H7 (cell line): ENCODE measurements around the gene GH2. TPM values are rescaled to one million over a fixed set of nuclear protein-coding genes. Genes with fewer than 3 reads are reported as not detected.
A peak's percentile ranks its signal among the peaks of the same experiment; 100 is the strongest.

Source experiments
- DNase-seq: peaks from one replicate; pipeline ENCODE4 v3.0.0; 2012
- H3K27me3 ChIP-seq: 2 replicates; pipeline ENCODE4 v1.6.0; 2011; ENCODE audit warnings: mild to moderate bottlenecking, low read length; ENCODE audit not compliant: control insufficient read depth, insufficient read depth
- H3K36me3 ChIP-seq: replicated peaks from 2 replicates; pipeline ENCODE4 v1.5.1; 2011; ENCODE audit warnings: low read length; ENCODE audit not compliant: control insufficient read depth, insufficient read depth
- H3K4me3 ChIP-seq: 2 replicates; pipeline ENCODE4 v1.5.1; 2011; ENCODE audit warnings: low read depth, mild to moderate bottlenecking, control low read depth, low read length, moderate library complexity; ENCODE audit not compliant: insufficient read depth
- total RNA-seq: library from RNA; depleted of rRNA; stranded (reverse); fragments of >200 nt; shearing (Covaris generic); gene quantifications from 2 replicates; pipeline ENCODE4 v1.2.3, GENCODE V29; 2014; rRNA removed

GH2 gene
- total RNA-seq, 1 experiment from 2014 or later = not detected

- DNase-seq = no peak
- no peak overlapping the region for H3K4me3 ChIP-seq
- H3K27me3 ChIP-seq = no peaks in the 10 kb centered on the region
- peaks cover 58% of the 10 kb centered on the region for H3K36me3 ChIP-seq
These were observed 47.9 kb downstream of the GH2 start for GRCh38 chr17:63833741-63834373.

- Histone ChIP-seq H3K4me3 (no peak overlapping the region), H3K27me3 (no peaks in the 10 kb centered on the region), H3K36me3 (peaks cover 59% of the 10 kb centered on the region)
- peak; percentile 8 for DNase-seq
These were observed 48.6 kb downstream of the GH2 start for GRCh38 chr17:63833026-63833740.

GRCh38 chr17:63832455-63832854, 49.3 kb downstream of the GH2 start:
- no peaks in the 10 kb centered on the region for H3K27me3 ChIP-seq
- peaks cover 59% of the 10 kb centered on the region for H3K36me3 ChIP-seq
- H3K4me3 ChIP-seq = no peak overlapping the region
- peak; percentile 28 for DNase-seq

DNA sequence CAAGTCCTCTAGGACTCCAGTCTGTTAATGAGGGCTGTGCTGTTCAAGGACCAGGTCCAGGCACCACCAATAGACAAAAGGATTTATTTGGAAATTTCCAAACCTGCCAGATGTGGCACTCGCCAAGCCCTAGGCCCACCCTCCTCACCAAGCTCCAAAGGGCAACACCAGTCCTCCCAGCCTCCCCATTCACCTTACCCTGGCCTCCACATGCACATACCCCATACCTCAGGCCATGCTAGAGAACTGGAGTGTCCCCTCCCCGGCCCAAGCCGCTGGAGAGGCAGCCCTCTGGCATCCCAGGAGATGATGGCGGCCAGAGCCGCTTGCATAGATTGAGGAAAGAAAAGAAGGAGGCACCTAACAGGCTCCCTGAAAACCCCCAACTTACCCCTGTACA, 49.7 kb downstream of the GH2 start:
- Histone ChIP-seq H3K4me3 (no peak overlapping the region), H3K27me3 (no peaks in the 10 kb centered on the region), H3K36me3 (peaks cover 59% of the 10 kb centered on the region)
- no peak for DNase-seq

GRCh38 chr17:63831505-63831904, 50.2 kb downstream of the GH2 start:
- no peak overlapping the region for H3K4me3 ChIP-seq
- H3K36me3 ChIP-seq = peaks cover 57% of the 10 kb centered on the region
- H3K27me3 ChIP-seq = no peaks in the 10 kb centered on the region
- no peak for DNase-seq

DNA sequence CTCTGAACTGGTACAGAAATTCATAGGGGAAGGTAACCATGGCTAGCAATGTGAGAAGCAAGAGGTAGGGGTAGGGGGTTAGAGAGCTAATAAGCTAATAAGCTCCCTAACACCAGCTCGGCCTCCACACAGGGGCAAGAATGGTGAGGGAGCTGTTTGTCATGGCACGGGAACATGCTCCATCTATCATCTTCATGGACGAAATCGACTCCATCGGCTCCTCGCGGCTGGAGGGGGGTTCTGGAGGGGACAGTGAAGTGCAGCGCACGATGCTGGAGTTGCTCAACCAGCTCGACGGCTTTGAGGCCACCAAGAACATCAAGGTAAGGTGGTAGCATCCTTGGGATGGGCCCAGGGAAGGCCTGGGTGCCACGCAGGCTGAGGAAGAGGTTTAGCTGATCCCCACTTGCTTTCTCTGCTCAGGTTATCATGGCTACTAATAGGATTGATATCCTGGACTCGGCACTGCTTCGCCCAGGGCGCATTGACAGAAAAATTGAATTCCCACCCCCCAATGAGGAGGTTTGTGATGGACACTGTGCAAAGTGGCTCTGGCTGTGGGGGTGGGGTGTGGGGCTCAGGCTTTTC, 50.7 kb downstream of the GH2 start:
- peak; percentile 8 for DNase-seq
- H3K4me3 ChIP-seq = no peak overlapping the region
- H3K27me3 ChIP-seq = no peaks in the 10 kb centered on the region
- peaks cover 56% of the 10 kb centered on the region for H3K36me3 ChIP-seq

- Histone ChIP-seq H3K36me3 (peaks cover 59% of the 10 kb centered on the region), H3K4me3 (no peak overlapping the region)
- no peak for DNase-seq
These were observed 51.5 kb downstream of the GH2 start for GRCh38 chr17:63830278-63830677.

More at GRCh38 chr17:63830278-63830677, 51.5 kb downstream of the GH2 start:
- no peaks in the 10 kb centered on the region for H3K27me3 ChIP-seq

Other genes with a start within 250 kb of the GH2 start
- gene LIMD2, start 181.8 kb downstream of the GH2 start, total RNA-seq = 116 and 190 TPM in 2 replicates
- 28.5 and 33.4 TPM in 2 replicates for gene STRADA, start 140.1 kb downstream of the GH2 start, total RNA-seq
- gene CCDC47, start 108.3 kb downstream of the GH2 start, total RNA-seq = 30.6 and 36.4 TPM in 2 replicates
- gene DDX42, start 107.8 kb downstream of the GH2 start, total RNA-seq = 34.5 and 41.8 TPM in 2 replicates
- 29.9 and 34.9 TPM in 2 replicates for gene PSMC5, start 54.5 kb downstream of the GH2 start, total RNA-seq
- 30.0 and 54.1 TPM in 2 replicates for gene FTSJ3, start 54.3 kb downstream of the GH2 start, total RNA-seq
- 141 and 144 TPM in 2 replicates for gene SMARCD2, start 39.3 kb downstream of the GH2 start, total RNA-seq
- gene CSH2, start 8.3 kb downstream of the GH2 start, total RNA-seq = not detected in 2 replicates
- 0.30 TPM in 1 of 2 replicates, not detected in the other for gene CSH1, start 14.6 kb upstream of the GH2 start, total RNA-seq
- not detected in 2 replicates for gene CSHL1, start 29.3 kb upstream of the GH2 start, total RNA-seq
- gene GH1, start 36.9 kb upstream of the GH2 start, total RNA-seq = not detected in 2 replicates
- 2.4 and 2.6 TPM in 2 replicates for gene CD79B, start 50.4 kb upstream of the GH2 start, total RNA-seq
- 4.8 and 6.8 TPM in 2 replicates for gene SCN4A, start 91.0 kb upstream of the GH2 start, total RNA-seq
- gene PRR29, start 116.4 kb upstream of the GH2 start, total RNA-seq = 0.52 and 0.63 TPM in 2 replicates
- gene ICAM2, start 138.7 kb upstream of the GH2 start, total RNA-seq = 0.11 and 0.59 TPM in 2 replicates
- gene ERN1, start 248.2 kb upstream of the GH2 start, total RNA-seq = 1.8 and 2.3 TPM in 2 replicates